CD4-positive, alpha-beta T cell treated with Interleukin-12 subunit alpha and Interleukin-12 subunit beta, for 1 hour (primary cell): ENCODE data around the gene OCLN.
"Not testable (repeated sequence)": the region's sequence is repeated elsewhere in the genome, so short reads cannot be mapped to it uniquely, and the experiment has no call there.

Source experiments
- DNase-seq: peaks from one replicate; pipeline ENCODE4 v3.0.0-alpha.2; 2020

Gene OCLN

DNA sequence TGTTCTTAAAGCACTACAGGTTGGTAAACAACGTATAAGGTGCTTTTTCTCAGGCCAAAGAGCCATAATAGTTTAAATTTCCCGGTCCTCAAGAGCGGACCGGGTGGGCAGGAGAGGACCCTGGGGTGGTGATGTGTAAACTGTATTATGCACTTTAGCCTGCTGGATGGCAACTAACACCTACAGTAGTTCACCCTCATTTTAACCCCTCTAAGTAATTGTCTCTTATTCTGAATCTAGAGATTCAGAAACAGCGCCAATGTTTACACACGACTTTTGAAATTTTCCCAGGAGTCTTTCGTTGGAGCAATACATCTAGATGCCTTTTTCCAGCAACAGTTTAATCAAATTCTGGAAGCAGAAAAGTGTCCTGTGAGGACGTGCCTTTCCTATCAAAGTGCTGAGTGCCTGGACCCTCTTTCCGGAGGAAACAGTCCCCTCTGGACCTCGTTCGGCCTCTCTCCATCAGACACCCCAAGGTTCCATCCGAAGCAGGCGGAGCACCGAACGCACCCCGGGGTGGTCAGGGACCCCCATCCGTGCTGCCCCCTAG, 676 bp upstream of the OCLN start:
- no peak for DNase-seq

GRCh38 chr5:69492923-69493395, 369 bp downstream of the OCLN start:
- no peak for DNase-seq

- DNase-seq: no peak
Measured at GRCh38 chr5:69493396-69494133, 975 bp downstream of the OCLN start.

DNA sequence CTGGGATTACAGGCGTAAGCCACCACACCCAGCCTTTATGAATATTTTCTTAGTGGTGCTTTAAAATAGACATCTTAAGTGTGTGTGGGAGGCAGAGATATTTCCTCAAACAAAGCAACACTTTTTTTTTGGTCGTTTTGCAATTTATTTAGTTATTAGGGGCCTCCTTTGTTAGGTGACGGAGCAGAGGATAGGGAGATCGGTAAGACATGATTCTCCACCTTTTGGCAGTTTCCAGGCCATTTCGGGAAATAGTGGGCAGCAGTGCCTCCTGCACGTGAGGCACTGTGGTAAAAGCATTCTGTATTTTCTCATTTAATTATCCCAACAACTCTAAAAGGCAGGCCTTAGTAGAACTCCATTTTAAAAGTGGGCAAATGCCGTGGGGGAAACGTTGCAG, 1.9 kb downstream of the OCLN start:
- DNase-seq: no peak

DNA sequence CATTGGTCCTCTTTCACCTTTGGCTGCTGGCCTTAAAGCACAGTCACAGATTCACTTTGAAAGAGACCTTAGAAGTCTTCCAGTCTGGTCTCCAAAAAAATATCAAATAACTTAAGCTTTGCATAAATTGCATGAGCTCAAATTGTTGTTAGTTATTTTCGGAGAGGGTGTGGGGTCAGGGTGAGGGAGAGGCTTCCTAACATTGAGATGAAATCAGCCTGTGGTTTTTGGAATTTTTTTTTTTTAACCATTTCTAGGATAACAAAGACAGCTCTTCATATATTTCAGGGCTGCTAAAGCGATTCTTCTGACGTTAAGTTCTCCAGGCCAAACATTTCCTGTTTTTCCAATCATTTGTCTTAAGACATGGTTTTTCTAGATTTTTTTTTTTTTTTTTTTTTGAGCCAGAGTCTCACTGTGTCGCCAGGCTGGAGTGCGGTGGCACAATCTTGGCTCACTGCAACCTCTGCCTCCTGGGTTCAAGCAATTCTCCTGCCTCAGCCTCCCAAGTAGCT, 4.5 kb downstream of the OCLN start:
- DNase-seq: no peak

DNA sequence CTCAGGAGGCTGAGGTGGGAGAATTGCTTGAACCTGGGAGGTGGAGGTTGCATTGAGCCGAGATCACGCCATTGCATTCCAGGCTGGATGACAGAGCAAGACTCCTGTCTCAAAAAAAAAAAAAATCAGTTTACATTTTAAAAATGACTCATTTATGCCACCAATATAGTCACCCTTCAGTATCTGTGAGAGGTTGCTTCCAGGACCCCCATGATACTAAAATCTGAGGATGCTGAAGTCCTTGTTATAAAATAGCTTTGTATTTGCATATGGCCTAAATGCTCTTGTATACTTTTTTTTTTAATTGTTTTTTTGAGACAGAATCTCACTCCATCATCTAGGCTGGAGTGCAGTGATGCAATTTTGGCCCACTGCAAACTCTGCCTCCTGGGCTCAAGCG, 5.8 kb downstream of the OCLN start:
- DNase-seq: no peak

GRCh38 chr5:69502367-69502766, 9.8 kb downstream of the OCLN start:
- no peak for DNase-seq

DNA sequence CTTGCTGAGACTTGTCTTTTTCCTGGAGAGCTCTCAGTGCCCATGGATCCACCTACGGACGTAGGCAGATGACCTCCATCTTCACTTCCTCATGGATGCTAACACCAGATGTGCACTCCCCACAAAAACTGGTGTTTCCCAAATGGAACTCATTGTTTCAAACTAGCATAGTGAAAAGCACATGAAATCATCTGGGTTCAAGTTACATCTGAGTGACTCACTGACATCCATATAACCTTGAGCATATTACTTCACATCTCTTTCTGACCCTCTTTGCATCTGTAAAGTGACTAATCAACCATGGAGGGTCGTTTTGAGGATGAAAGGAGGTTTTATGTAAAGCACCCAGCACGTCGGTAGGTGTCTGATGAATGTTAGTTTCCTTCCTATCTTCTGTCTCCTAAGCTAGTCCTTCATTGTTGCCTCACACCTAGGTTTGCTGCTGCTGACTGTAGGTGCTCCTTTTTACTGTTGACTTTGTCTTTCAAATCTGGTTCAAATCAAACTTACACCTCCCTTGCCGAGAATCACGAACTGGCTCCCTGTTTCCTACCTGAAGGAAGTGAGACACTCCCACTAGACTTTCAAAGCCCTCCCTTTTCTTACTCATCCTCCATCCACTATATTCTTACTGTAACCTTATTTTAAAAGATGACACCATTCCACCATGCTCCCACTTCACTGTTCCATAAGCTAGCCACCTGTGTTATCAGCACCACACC, 10.3 kb downstream of the OCLN start:
- no peak for DNase-seq

- DNase-seq: no peak
Measured at GRCh38 chr5:69504036-69504435, 11.4 kb downstream of the OCLN start.

GRCh38 chr5:69505306-69505705, 12.7 kb downstream of the OCLN start:
- DNase-seq: no peak

DNA sequence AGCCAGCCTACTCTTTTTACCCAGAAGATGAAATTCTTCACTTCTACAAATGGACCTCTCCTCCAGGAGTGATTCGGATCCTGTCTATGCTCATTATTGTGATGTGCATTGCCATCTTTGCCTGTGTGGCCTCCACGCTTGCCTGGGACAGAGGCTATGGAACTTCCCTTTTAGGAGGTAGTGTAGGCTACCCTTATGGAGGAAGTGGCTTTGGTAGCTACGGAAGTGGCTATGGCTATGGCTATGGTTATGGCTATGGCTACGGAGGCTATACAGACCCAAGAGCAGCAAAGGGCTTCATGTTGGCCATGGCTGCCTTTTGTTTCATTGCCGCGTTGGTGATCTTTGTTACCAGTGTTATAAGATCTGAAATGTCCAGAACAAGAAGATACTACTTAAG, 16.6 kb downstream of the OCLN start:
- no peak for DNase-seq

GRCh38 chr5:69510694-69511093, 18.1 kb downstream of the OCLN start:
- no peak for DNase-seq

DNA sequence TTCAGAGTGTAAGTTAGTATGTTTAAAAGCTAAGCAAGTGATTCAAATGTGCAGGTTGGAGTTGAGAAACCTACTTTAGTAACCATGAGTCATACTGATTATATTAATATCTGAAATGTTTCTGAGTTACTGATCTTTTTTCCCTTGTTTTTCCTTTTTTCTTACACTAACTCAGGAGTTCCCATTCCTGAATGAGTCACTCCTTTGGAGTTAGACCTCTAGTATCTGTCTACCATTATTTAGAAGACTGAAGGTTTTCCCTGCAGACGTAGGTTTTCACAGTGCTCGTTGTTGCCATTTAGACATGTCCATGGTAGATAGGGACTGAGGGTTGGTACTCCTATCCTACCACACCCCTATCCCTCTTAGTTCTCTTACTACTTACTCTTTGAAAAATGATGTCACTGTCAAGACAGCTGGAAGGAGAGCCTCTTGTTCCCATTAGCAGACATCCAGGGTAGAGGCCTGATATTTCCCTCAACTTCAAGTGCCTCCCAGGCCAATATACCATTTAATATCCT, 20.2 kb downstream of the OCLN start:
- DNase-seq: no peak

- not testable (repeated sequence) for DNase-seq
Measured at GRCh38 chr5:69515570-69515969, 23.0 kb downstream of the OCLN start.

DNA sequence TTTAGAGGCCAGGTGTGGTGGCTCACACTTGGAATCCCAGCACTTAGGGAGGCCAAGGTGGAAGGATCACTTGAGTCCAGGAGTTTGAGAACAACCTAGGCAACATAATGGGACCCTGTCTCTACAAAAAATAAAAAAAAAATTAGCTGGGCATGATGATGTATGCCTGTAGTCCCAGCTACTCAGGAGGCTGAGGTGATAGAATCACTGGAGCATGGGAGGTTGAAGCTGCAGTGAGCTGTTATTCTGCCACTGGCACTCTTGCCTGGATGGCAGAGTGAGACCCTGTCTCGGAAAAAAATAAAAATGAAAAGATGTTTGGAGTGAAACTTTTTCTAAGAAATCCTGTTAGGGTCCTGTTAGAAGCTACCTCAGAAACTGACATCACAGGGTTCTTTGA, 24.2 kb downstream of the OCLN start:
- DNase-seq: no peak

DNA sequence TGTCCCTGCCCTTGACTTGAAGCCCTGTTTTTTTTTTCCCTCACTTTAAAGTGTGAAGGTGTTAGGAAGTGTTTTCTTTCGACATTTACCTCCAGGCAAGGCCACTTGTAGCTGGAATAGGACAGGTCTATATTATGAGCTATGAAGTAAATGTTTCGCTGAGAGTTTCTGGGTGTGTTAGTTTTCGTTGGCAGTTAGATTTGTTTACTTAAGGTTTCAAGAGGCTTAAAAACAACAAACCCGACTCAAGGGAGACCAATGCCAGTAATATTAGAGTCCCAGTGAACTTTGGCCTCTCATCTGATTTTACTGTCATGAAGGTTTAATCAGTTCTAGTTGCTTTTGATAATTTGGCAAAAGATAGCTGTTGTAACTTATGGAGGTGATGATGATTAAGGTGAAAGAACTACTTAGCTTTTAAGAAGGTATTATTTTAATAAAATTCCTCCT, 25.2 kb downstream of the OCLN start:
- no peak for DNase-seq

- no peak for DNase-seq
Measured at GRCh38 chr5:69519285-69519684, 26.7 kb downstream of the OCLN start.

DNA sequence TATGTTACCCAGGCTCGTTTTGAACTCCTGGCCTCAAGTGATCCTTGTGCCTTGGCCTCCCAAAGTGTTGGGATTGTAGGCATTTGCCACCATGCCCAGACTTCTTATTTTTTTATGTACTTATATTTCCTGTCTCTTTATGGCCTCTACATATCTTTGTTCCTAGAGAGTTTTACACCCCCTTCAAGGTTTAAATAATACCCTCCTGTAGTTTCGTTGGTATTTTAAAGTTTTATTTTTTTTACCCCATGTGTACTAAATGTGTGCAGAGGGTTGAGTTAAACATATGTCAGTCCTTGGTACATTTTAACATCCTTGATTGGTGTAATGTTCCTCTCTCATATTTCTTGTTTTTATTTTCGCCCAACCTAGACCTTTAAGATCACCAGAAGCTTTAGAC, 29.4 kb downstream of the OCLN start:
- DNase-seq: no peak

- DNase-seq: no peak
Measured at GRCh38 chr5:69525490-69525889, 32.9 kb downstream of the OCLN start.

DNA sequence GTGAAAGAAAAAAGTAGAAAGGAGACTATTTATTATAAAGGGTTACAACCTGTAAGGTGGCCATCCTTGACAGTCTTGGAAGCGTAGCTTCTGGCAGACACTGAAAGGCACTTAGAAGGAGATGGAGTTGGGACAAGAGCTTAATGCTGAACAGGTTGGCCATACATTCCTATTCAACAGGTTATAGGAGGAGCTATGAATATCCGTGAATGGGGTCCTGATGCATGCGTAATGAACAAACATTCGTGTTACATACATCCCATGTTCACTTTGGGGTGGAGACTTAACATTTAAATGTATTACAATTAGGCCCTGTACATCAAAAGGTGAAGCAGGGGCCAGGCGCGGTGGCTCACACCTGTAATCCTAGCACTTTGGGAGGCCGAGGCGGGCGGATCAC, 34.1 kb downstream of the OCLN start:
- DNase-seq: no peak

GRCh38 chr5:69527128-69527770, 34.7 kb downstream of the OCLN start:
- no peak for DNase-seq

DNA sequence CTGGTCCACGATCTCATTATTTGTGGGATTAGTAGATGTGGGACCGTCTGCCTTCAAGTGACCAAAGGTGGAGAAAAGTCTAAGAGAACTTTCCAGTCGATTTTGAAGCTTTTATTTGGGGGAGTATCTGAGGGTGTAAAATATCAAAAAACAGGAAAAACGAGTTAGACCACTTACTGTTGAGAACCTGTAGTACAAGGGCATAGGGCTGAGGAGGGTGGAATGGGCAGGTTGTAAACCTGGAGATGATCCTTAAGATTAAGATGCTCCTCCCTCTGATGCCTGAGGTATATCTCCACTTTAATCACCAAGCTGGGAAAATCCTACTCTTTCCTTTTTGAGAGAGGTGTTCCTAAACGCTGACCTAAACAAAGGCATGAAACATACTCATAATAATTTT, 35.4 kb downstream of the OCLN start:
- no peak for DNase-seq

- DNase-seq: no peak
Measured at GRCh38 chr5:69528609-69529008, 36.0 kb downstream of the OCLN start.
